GM18861 (cell line): Measurements from ENCODE around the gene TLE6.
"Not testable (repeated sequence)": the region's sequence is repeated elsewhere in the genome, so short reads cannot be mapped to it uniquely, and the experiment has no call there.

Source experiments
- ATAC-seq: cut with Tn5 transposase; IDR thresholded peaks from one replicate; pipeline ENCODE4 v1.9.1; 2021; ENCODE audit not compliant: unreplicated experiment

TLE6 gene

DNA sequence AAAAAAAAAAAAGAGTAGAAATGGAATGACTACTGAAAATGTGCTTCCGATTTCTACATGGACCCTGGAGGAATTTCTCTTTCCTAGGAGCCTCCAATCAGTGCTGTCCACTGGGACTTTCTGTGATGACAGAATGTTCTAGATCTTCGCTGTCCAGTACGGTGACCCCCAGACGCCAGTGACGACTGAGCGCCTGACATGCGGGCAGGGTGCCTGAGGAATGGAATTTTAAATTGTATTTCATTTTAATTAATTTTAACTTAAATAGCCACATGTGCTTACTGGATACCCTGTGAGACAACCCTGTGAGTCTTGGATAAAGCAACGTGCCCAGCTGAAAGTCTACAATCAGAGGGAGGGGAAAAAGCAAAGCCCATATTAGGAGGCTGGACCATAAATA is 4.1 kb upstream of the TLE6 start:
- no peak for ATAC-seq

DNA sequence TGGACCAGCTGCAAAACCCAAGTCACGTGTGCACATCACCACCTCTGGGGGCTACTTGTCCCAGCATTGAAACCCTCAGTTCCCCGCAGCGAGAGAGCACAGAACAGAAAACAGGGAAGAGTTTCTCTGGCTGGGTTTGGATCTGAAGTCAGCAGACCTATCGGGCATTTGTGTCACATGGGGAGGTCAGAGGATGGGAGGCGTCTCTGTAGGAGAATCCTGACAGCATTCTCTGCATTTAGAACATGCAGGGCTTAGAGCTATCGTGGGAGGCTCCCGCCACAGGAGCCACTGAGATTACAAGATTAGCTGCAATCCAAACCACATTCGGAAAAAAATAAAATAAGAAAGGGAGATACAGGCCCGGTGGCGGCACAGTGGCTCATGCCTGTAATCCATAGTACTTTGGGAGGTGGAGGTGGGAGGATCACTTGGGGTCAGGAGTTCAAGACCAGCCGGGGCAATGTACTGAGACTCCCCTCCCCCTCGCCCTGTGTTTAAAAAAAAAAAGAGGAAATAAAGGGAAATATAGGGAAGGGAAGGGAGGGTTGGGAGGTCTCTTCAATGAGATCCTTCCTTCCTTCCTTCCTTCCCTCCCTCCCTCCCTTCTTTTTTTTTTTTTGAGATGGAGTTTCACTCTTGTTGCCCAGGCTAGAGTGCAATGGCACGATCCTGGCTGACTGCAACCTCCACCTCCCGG is 2.9 kb upstream of the TLE6 start:
- ATAC-seq = no peak

DNA sequence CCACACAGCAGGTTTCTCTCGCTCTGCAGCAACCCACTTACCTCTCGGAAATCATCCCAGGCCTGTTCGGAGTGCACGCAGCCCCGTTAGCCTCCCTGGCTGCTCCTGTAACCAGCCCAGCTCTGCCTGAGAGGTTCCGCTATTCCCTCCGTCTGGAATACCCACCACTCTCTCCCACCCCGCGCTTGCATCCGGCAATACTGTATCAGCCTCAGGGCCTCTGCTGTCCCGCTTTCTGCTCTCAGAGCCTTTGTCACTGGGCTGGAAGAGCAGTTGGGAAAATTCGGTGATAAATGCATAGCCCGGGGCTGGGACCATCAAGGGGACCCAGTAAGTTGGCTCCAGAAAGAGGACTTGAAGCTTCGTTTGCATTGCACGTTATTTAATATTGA is 759 bp upstream of the TLE6 start:
- ATAC-seq = no peak

DNA sequence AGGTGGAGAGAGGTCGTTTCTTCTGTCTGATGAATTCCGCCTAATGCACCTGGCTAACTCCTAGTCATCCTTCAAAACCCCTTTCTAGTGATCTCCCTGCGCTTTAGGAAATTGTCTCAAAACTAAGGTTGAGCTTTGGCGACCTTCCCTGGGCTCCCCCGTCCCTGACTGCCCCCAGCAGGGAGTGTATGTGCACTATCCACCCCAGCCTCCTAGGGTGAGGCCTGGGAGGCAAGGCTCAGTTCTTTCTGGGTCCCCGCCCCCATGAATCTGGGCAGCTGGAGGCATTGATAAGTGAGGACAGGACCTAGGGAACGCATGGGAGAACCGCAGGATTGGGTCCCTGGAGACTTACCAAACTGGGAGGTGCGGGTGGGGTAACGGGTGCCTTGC is 378 bp downstream of the TLE6 start:
- ATAC-seq = no peak

DNA sequence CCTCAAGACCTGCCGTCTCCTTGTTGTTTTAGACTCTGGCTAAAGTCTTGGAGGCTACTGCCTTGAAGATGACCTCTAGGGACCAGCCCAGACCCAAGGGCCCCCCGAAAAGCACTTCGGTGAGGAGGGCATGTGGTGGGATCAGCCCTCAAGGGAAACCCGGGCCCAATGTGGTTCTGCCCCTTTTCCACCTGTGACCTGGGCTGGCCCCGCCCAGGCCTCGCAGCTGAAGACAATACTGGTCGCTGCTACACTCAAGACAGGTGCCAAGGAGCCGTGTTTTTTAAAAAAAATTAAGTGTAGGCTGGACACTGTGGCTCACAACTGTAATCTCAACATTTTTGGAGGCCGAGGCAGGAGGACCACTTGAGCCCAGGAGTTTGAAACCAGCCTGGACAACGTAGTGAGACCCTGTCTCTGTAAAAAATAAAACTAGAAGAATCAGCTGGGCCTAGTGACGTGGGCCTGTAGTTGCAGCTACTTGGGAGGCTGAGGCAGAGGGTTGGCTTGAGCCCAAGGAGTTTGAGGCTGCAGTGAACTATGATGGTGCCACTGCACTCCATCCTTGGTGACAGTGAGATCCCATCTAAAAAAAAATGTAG is 903 bp downstream of the TLE6 start:
- ATAC-seq = no peak

DNA sequence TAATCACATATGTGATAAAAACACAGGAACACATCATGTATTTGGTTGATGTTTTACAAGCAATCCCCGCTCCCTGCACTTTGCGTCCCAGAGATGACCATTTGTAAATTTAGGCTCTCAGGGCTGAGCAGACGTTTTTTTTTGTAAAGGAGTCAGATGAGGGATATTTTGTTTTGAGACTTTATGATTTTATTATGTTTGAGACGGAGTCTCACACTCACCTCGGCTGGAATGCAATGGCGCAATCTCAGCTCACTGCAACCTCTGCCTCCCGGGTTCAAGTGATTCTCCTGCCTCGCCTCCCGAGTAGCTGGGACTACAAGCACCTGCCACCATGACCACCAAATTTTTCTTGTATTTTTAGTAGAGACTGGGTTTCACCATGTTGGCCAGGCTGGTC is 1.4 kb downstream of the TLE6 start:
- no peak for ATAC-seq

DNA sequence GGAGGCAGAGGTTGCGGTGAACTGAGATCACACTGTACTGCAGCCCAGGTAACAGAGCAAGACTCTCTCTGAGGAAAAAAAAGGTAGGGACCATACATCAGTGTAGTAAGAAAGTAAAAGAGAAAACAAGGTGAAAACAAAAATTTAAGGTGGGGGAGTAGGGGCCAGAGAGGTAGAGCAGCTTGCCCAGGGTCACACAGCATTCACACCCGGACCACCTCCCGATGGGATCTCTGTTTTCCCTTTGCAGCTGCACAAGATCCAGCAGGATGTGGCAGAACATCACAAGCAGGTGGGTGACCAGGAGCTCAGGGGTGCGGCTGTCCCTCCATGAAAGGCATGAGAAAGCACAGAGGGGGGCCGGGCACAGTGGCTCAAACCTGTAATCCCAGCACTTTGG is 4.5 kb downstream of the TLE6 start:
- no peak for ATAC-seq

DNA sequence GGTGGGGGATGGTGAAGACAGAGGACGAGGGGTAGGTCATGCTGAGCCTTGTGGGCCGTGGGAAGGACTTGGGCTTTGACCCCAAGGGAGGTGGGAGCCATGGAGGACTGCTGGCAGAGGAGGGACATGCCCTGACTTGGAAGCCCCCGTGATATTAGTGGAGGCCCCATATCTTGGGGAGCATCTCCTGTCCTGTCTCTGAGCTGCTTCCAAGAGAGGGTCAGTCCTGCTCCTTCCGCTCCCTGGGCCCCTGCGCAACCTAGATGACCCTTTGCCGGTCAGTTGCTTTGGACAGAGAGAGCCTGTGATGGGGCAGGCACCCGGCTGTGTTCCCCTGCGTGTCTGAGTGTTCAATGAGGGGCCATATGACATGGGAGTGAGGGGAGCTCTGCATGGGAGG is 5.2 kb downstream of the TLE6 start:
- ATAC-seq = no peak

DNA sequence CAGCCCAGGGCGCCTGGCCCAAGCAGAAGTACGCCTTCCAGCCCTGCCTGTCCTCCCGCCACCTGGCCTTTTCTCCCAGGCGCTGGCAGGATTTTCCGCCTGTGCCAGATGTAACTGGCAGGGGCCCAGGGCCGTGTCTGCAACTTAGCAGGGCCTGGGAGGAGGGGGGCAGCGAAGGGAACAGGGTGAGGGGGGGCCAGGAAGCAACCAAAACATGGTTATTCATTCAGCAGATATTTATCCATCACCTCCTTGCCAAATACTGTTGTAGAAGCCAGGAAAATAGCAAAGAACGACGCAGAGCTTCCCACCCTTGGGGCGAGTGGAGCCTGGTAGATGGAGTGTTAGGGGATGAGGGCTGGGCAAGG is 5.6 kb downstream of the TLE6 start:
- ATAC-seq = no peak

DNA sequence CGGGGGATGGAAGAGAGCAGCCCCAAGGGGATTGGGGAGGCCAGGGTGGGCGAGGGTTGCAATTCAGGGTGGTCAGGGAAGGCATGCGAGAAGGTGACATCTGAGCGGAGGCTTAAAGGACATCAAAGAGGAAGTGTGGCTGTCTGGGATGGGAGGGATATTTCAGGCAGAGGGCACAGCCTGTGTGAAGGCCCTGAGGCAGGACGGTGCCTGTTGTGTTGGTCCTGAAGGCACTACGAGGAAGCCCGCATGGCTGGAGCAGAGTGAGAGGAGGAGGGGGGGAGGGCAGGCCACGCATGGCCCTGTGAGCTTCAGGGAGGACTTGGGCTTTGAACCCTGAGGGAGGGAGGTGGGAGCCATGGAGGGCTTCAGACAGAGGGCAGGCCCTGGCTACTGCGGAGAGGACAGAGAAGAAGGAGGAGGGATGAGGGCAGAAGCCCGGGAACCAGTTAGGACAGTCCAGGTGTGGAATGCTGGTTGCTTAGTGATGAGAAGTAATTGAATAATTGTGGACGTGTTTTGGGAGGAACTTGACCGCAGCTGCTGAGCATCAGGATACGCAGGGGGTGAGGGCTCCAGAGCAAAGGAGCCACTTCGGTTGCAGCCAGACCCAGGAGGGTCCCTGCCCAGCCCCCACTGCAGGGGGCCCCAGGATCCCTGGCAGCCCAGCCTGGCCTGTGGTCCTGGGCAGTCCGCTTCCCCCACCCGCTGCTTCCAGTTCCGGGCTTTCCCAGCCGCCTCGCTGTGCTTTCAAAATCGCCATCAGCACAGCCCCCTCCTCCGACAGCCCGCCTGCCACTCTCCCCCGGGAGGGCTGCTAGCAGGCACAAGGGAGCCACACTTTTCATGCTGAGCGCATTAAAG is 6.2 kb downstream of the TLE6 start:
- ATAC-seq = no peak

DNA sequence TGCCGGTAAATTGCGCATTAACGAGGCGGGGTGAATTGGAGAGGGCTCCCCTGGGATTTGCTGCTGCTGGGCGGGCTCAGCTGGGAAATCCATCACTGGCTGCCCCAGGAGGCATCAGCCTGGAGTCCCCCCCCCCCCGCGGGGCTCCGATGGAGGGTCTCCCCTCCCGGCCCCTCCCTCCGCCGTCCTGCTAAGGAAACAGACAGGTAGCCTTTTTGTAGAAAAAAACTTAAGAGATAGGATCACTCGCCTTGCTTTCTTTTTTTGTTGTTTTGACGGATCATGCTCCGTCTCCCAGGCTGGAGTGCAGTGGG is 6.8 kb downstream of the TLE6 start:
- ATAC-seq = no peak

DNA sequence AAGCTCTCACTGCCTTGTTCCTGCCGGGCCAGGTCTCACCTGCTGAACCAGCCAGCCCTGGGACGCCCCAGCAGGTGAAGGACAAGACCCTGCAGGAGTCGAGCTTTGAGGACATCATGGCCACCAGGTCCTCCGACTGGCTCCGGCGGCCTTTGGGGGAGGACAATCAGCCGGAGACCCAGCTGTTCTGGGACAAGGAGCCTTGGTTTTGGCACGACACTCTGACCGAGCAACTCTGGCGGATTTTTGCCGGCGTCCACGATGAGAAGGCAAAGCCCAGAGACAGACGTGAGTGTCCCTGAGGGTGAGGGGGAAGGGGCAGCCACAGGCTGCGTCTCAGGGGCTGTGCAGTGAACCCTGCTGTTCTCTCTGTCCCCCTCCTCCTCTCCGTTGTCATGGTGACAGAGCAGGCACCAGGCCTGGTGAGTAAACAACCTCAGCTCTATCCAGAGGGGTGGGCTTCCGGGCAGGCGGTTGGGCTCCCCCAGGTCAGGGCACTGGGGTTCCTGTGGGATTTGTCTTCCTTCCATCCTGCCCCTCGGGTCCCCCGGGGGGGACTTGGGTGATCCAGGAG is 9.7 kb downstream of the TLE6 start:
- no peak for ATAC-seq

DNA sequence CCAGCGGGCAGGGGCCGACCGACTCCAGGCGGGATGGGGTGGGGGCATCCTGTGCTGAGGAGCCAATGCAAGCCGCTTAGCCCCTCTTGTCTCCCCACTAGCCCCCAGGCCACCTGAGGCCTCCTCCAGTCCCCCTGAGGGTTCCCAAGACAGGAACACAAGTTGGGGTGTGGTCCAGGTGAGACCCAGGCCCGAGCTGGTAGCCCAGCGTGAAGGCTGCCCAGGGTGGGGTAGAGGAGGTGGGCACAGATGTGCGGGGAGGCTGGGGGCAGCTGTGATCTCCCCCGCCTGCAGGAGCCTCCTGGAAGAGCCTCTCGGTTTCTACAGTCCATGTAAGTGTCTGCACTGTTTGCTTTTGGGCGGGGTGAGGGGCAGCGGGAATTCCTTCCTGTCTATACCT is 10.4 kb downstream of the TLE6 start:
- ATAC-seq = no peak

DNA sequence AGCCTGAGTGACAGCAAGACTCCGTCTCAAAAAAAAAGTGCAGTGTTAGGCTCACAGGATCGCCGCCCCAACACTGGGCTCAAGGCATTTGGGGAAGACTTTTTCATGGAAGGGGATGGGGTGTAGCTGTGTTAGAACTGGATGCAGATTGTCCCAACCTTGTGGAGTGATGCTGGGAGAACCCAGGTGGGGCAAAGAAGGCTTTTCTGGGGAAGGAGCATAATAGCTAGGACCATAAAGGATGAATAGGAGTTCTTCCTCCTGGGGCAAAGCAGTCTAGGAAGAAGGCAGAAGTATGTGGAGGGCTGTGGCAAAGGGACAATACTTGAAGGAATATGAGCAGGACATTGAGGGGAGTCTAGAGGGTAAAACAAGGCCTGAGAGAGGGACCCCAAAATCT is 11.2 kb downstream of the TLE6 start:
- no peak for ATAC-seq

DNA sequence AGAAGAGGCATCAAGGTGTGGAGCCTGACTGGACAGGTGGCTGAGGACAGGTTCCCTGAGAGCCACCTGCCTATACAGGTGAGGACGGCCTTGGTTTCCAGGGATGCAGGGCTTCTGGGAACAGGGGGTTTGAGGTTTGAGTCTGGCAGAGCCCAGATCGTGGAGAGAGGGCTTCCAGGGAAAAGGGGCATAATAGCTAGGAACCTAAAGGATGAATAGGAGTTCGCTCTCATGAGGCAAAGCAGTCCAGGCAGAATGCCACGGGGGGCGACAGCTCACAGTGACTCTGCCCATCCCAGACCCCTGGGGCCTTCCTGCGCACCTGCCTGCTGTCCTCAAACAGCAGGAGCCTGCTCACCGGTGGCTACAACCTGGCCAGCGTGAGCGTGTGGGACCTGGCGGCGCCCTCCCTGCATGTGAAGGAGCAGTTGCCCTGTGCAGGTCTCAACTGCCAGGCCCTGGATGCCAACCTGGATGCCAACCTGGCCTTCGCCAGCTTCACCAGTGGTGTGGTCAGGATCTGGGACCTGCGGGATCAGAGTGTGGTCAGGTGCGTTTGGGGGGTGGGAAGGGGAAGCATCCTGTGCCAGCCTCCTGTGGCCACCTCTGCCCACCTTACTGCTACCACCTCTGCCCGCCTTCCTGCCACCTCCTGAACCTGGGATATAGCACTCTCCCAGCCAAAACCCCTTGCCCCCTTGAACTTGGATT is 12.0 kb downstream of the TLE6 start:
- no peak for ATAC-seq

DNA sequence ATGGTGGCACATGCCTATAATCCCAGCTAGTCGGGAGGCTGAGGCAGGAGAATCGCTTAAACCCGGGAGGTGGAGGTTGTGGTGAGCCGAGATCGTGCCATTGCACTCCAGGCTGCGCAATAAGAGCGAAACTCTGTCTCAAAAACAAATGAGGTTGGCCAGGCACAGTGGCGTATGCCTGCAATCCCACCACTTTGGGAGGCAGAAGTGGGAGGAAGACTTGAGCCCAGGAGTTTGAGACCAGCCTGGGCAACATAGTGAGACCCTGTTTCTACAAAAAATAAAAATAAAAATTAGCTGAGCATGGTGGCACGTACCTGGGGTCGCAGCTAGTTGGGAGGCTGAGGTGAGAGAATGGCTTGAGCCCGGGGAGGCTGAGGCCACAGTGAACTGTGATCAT is 15.0 kb downstream of the TLE6 start:
- not testable (repeated sequence) for ATAC-seq

DNA sequence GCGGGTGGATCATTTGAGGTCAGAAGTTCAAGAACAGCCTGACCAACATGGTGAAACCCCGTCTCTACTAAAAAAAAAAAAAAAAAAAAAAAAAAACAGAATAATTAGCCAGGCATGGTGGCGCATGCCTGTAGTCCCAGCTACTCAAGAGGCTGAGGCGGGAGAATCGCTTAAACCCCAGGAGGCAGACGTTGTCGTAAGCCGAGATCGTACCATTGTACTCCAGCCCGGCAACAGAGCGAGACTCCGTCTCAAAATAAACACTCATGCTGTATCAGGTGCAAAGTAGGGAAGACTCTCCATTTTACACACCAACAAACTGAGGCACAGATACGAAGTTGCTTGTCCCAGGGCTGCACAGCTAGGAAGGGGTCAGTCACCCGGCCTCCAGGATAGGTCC is 15.6 kb downstream of the TLE6 start:
- no peak for ATAC-seq

DNA sequence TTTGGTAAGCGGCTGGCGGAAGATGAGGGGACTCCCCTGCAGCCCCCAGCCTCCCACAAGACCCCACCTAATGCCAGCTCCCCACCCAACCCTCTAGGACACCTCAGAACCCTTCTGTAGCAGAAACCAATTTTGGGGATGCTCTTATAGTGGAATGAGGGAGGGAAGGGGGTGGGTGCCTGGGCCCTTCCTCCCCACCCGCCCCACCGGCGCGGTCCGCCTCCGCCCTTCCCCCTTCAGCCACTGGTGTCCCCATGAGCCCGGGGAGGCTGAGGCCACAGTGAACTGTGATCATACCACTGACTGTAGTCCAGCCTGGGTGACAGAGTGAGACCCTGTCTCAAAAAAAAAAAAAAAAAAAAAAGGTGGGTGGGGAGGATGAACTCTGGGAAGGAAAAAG is 16.2 kb downstream of the TLE6 start:
- no peak for ATAC-seq

DNA sequence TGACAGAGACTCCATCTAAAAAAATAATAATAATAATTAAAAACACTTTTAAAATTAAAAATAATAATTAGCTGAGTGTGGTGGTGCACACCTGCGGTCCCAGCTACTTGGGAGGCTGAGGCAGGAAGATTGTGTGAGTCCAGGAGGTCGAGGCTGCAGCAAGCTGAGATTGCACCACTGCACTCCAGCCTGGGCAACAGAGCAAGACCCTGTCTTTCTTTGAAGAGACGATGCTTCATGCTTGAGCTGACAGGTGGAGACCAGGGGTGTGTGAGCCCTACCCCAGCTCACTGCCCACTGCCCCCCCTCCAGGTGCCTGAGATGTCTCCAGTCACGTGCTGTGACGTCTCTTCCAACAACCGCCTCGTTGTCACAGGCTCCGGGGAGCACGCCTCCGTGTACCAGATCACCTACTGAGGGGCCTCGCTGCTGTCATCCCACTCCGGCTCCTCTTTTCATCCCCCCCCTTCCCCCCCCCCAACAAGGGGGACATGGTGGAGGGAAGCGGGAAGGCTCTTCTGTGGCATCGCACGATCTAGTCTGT is 17.3 kb downstream of the TLE6 start:
- no peak for ATAC-seq

DNA sequence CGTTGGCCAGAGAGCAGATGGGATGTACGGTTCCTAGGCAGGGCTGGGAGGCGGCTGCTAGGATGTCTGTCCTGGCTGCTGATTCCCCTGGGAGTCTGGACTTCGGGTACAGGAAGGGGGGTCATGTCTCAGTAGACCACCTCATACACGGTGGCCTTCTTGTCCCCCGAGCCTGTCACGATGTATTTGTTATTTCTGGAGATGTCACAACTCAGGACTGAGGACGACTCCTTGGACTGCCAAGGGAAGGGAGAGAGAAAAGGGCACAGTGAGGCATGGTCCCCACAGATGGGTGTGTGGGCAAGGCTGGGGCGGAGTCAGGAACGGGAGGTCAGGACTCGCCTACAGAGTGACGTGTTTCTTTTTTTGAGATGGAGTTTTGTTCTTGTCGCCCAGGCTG is 20.4 kb downstream of the TLE6 start:
- ATAC-seq = no peak

DNA sequence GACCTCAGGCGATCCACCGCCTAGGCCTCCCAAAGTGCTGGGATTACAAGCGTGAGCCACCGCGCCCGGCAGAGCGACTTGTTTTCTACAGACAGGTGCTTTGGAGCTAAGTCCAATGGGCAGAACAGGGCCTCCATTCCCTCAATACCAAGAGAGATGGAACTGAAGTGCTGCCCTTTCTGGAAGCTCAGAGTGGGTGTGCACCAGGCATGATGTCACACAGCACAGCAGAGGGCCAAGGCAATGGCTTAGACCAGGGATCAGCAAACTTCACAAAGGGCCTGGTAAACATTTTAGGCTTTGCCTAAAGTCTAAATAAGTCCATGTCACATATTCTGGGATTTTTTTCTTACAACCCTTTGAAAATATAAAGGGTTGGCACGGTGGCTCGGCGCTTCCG is 21.3 kb downstream of the TLE6 start:
- no peak for ATAC-seq
